Suprapubic skin (tissue), 4 donors: ENCODE results near the gene COL18A1.

Experiments used
- CTCF ChIP-seq, 2 donors: fragments of 200-600 bp in 1 of 2; fragments of 450-650 bp in 1 of 2; sonication (generic) in 1 of 2; IDR thresholded peaks; one replicate each; pipeline ENCODE4 v1.5.1; 2016 to 2019; ENCODE audit warnings: antibody characterized with exemption in 2 of 2, mild to moderate bottlenecking in 1 of 2, moderate library complexity in 1 of 2
- POLR2A ChIP-seq, 2 donors: fragments of 450-650 bp; IDR thresholded peaks; one replicate each; pipeline ENCODE4 v1.6.1; 2017; ENCODE audit warnings: antibody characterized with exemption in 2 of 2, mild to moderate bottlenecking in 2 of 2, moderate library complexity in 2 of 2
- POLR2AphosphoS5 ChIP-seq, 3 donors: sonication (generic); formaldehyde crosslinking; IDR thresholded peaks; one replicate each; pipeline ENCODE4 v1.6.1; 2017; ENCODE audit warnings: antibody characterized with exemption in 3 of 3

- TF ChIP-seq CTCF (IDR thresholded peaks at IDR 0.05) (no peak), POLR2AphosphoS5 (IDR thresholded peaks at IDR 0.05) (no peak), POLR2A (IDR thresholded peaks at IDR 0.05) (no peak)
These were observed 1.7 kb upstream of the COL18A1 start for GRCh38 chr21:45403133-45403824.
